SH-SY5Y (cell line): ENCODE results near the gene SLC5A6.

ENCODE experiments used
- GATA2 ChIP-seq: IDR thresholded peaks from 2 replicates; pipeline ENCODE4 v1.6.1; 2011; ENCODE audit warnings: mild to moderate bottlenecking, low read depth, low read length
- GATA3 ChIP-seq: IDR thresholded peaks from 2 replicates; pipeline ENCODE4 v1.6.1; 2011; ENCODE audit warnings: low read depth, mild to moderate bottlenecking, low read length, moderate library complexity

DNA sequence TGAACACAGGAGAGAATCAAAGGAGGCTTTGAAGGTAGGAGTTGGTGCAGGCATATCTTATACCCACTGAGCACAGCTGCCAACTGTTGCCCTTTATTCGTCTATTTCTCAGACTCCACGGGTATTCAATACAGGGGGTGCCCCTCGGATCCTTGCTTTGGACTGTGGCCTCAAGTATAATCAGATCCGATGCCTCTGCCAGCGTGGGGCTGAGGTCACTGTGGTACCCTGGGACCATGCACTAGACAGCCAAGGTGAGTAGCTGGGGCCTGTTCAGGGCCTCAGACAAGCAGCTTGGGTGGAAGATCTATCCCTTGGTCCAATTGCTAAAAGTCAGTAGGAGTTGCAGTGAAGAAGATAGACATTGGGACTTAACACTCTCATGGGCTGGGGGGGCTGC, 10.3 kb upstream of the SLC5A6 start:
- TF ChIP-seq GATA2 (no peak), GATA3 (no peak)
